SHP77 treated with DMSO at 0.1 percent for 48 hours (cell line): ENCODE data around the gene SLC25A23.

ENCODE experiments used
- DNase-seq: peaks from one replicate; lab custom pipeline; 2025; lab: John Stamatoyannopoulos, UW

The SLC25A23 gene

DNA sequence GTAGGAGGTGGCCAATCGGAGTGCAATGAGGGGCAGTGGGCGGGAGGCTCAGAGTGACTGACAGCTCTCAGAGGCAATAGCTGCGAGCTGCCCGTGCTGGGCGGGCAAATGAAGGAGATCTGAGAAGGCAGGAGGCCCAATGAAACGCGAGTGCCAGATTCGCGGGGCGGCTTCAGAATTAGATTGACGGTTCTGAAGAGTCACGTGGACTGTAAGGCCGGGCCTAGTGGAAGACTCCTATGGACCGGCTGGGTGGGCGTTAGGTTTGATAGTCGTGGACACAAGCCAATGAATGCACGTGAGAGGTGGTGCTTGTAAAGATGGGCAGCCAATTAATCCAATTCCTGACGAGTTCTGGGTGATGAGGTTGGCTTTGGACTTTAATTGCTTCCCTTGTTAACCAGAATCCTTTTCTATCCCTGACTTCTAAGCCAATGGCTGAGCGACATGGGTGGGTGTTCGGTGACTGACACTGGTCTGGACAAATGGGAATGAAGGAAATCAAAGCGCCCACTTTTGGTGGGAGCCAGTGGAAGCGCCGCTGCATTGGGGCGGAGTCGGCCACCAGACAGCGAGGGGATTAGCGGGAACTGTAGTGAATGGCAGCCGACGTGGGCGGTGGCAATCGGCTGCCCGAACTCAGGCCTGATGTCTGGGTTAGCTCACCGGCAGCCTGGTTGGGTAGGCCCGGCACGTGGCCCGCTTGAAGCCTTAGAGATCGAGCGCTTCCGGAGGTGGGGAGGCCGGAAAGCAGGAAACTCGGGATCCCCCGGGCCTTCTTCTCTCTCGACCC is 34.5 kb downstream of the SLC25A23 start:
- DNase-seq: peak; percentile 100

DNA sequence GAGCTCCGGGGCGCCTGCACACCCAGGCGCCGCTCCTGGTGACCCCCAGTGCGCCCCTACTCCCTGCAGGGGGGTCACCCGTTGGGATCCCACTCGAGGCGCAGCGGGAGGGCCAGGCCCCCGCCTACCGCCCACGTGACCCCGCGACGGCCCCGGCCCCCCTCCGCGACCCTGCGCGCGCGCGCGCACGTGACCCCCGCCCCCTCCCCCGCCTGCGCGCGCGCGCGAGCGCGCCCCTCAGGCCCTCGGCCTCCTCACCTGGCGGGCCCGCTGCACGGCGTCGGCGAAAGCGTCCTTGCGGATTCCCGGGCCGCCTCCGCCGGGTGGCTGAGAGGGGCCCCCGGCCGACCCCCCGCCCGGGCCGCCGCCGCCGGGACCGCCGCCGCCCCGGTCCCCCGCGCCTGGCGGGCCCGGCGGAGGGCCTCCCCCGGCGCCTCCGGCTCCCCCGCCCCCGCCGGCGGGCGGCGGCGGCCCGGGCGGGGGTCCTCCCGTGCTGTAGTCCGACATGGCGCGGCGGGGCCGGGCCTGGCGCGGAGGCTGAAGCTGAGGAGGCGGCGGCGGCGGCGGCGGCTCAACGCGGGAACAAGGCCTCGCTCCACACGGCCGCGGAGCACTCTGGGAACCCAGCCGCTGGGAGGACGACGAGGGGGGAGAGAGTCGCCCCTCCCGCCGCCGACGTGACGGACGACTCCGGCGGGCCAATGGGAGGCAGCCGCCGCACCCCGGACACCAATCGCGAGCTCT is 35.2 kb downstream of the SLC25A23 start, which contains the start of gene KHSRP:
TSS of gene KHSRP (minus strand) at position 617 of the 744 bp plus-strand sequence. CDS start at position 507, 110 bp downstream.
- no peak for DNase-seq

DNA sequence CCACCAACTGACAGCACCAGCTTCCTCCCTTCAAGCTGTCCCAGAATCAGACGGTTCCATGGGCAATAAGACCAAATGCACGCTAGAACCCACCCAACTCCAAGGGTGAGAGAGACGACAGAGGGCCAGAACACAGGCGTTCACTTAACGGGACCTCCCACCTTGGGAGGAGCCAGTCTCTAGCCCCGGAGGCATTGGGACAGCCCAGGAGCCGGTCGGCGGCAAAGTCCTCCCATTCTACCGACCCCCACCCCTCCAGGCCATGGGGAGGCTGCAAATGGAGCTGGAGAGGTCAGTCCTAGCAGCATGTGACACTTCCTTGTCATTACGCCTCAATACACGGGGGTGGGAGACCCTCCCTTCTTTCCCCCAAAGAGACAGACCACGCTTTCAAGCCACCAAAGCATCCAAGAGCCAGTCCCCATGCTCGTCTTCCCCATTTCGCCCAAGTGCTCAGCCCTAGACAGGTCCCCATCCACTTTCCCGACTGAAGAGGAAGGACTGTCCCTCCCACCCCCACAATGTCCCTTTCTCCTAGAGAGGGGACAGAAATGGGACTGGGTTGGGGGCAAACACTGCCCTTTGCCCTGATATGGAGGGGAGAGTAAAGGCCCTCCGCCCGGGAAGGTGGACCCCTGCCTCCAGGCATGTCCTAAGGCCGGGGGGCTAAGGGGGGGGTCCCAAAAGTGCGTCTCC is 35.9 kb downstream of the SLC25A23 start:
- DNase-seq: no peak

DNA sequence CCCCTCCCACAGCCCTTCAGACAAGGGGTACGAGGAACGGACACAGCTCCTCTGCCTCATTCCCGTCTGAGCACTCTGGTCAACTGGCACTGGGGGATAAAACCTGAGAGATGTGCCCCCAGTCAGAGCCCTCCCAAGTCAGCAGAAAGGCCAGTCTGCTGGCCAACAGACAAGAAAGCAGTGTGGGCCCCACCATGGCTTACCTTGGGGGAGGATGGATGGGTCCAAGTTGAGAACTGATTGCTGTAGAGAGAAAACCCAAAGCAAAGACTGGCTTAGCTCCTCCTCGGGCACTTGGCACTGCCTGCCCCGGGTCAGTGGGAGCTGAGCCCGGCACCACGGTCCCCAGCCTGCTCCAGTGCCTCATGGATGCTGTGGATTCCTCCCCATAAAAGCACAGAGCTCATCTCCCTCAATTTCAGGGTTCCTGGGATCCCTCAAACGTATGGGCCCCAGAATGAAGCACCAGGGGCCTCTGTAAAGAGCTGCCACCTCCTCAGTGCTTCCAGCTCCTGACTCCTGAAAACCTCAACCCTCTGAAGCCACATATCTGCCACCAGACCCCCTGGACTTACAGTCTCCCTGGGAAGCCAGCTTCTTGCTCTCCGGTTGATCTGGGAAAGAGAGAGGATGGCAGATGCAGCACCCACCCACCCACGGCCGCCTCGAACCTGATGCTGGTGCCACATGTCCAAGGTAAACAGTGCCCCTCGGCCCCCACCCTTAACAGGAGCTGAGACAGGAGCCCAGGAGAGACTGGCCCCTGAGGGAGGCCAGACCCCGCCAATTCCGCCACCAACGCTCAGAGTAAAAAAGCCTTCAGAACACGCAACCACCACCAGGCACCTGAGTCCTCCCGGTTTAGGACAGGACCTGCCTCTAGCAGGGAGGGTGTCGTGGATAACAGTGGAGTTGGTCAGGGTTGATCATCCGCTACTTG is 38.2 kb downstream of the SLC25A23 start:
- no peak for DNase-seq

DNA sequence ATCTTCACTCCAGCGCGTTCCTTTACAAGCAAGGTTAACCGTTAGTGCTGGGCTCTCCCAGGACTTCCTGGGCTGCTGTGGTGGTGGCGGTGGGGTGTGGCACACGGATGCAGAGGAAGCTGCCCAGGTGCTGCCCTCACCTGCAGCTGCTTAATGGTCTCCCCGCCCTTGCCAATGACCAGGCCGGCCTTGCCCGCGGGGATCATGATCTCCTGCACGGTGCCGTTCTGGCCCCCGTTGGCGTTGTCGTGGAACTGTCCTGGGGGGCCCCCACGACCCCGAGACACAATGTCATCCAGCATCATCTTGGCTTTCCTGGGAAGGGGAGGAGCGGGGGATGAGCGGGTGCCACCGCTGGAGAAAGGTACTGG is 41.0 kb downstream of the SLC25A23 start:
- DNase-seq: no peak

DNA sequence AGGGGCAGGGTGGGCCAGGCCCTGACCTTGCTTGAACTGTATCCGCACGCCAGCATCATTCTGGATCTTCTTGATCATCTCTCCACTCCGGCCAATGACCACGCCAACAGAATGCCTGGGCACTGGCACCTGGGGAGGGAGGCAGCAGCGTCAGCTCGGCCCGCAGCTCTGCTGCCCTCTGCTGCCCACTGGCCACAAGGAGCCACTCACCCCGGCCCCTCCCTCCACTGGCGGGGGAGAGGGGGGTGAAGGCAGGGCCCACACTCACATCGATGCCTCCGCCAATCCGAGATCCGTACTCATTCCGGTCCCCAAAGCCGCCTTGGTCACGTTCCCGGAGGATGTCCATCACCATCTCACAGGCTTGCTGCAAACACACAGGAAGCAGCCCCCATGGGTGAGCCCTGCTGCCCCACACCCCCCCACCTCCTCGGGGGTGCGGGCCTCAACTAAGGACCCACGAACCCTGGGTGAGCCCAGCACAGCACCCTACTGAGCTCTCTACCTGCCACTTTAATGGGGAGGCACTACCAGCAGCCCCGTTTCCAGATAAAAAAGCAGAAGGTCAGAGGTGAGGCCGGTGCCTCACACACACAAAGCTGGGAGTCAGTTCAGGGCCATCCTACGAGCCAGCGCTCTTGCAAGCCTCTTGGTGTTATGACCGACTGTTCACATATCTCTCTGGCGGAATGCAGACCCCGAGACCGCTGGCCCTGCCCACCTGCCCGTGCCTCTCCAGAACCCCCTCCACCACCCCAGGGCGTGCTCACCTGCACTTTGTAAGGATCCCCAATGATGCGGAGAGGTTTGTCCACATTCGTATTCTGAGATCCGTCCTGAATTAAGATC is 41.7 kb downstream of the SLC25A23 start:
- no peak for DNase-seq

DNA sequence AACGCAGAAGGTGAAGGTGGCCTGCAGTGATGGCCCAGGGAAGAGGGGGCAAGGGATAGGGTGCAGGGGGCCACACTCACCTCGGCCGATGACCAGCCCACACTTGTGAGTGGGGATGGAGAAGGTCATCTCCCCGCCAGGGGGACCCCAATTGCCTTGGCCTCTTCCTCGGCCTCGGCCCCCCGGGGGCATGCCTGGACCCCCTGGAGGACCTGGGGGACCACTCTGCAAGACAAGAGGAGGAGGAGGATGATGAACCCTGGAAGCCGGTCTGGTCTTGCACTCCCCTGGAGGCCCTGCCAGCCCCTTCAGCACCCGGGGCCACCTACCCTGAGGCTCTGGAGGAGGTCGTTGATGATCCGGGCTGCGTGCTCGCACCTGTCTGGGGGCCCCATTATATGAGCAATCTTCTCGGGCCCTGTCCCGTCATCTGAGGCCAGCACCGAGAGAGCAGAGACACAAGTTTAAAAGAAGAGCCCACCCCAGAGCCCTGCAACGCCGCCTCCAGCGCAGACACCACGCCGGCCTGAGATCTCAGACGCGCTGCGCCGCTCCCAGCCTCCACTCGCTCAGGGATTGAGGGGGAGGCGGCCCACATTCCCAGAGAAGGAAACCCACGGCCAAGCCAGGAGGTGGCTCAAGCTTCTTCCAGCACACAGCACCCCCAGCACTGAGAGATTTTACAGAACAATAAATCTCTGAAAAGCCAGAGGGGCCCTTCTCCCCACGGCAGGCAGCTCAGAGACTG is 42.8 kb downstream of the SLC25A23 start:
- DNase-seq: no peak

DNA sequence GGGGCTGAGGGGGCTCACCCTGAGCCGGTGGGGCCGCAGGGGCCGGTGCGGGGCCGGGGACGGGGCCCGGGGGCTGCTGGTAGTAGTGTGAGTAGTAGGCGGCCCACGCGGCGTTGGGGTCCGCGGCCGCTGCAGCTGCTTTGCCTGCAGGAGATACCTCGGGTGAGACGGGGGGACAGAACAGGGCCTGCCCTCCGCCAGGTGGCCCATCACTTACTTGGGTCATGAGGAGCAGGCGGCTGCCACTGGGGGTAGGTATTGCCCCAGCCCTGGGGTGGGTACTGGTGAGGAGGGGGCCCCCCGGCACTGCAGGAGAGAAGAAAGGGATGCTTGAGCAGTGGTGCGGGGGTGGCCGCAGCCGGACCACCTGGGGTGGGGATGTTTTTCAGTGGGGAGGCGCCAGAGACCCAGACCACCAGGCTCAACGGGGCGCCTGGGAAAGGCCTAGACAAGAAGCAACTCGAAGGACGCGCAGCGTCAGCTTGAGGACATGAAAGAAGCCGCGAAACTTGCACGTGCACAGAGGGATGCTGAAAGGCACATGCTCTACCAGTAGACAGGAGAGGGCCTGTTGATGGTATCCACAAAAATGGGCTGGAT is 43.9 kb downstream of the SLC25A23 start:
- no peak for DNase-seq

DNA sequence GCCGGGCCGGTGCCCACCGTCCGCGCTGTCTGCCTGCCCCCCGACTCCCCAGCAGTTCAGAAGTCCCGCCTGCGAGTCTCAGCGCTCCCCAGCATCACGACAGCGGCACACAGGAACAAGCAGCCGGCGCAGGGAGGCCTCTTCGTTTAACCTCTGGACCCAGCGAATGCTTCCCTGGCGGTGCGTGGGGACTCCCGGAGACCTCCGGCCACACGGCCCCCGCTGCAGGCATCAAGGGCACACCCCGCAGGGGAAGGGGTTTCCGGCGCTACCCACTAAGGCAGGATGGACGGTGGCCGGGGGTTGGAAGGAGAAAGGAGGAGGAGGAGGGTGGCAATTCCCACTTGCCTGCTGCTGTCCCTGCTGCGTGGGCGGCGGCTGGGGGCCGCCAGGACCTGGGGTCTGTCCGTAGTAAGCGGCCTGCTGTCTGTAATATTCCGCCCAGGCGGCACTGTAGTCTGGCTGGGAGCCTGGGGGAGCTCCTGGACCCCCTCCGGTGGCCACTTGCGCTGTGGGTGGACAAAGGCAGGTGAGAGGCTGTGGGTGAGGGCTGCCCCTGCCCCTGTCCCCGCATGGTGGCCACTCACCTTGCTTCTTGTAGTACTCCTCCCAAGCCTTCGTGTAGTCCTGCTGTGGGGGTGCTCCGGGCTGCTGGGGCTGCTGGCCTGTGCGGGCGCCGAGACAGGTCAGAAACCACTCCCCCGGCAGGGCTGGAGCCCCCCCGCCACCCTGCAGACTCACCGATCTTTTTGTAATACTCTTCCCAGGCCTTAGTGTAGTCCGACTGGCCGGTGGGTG is 44.6 kb downstream of the SLC25A23 start:
- DNase-seq: no peak

DNA sequence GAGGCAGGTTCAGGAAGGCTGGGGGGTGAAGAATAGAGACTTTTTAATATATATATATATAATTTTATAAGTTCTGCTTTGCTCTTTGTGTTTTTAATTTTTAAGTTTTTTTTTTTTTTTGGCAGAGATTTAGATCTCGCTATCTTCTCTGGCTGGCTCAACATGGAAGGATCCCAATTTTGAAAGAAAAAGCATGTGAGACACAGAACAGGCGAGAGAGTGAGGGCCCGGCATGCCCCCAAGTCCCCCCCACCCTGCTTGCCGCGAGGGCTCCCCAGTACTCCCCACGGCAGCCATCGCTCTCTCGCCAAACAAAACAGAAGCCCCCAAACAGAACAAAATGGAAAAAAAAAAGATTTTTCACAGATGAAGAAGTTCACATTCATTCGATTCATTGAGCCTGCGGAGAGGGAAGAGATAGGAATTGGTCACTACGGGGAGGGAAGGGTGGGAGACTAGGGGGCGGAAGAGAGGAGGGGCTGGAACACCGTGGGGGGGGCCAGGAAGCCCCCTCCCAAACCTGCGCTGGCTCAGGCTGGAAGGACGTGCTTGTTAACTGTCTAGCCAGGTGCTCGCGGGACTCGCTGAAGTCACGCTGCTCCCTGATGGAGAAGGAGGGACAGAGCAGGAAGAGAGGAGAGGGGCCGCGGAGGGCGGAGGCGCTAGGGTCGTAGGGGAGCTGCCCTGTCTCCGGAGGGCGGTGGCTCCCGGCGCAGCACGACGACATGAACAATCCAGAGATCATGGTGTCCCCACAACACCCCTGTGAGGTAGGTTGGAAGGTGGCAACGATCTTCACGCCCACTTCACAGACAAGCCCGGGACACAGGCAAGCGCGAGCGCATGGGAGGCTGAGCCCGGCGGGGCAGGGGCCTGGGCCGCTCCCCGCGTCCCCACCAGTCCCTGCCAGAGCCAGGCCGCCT is 45.6 kb downstream of the SLC25A23 start:
- no peak for DNase-seq

DNA sequence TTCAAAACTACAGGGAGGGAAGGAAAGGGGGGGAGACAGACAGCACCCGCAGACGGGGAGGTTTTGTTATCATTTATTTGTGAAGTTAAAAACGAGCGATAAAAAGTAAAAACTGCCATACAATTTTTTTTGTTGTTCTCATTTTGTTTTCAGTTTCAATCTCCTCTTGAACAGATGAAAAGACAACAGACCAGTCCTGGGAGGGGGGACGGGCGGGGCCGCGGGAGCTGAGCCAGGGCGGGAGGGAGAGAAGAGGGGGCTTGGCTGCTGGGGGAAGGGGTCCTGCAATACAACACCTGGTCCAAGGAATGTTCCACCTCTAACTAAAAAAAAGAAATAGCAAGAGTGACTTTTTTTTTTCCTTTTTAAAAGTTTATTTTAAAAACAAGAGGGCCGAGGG is 46.3 kb downstream of the SLC25A23 start:
- DNase-seq: no peak

DNA sequence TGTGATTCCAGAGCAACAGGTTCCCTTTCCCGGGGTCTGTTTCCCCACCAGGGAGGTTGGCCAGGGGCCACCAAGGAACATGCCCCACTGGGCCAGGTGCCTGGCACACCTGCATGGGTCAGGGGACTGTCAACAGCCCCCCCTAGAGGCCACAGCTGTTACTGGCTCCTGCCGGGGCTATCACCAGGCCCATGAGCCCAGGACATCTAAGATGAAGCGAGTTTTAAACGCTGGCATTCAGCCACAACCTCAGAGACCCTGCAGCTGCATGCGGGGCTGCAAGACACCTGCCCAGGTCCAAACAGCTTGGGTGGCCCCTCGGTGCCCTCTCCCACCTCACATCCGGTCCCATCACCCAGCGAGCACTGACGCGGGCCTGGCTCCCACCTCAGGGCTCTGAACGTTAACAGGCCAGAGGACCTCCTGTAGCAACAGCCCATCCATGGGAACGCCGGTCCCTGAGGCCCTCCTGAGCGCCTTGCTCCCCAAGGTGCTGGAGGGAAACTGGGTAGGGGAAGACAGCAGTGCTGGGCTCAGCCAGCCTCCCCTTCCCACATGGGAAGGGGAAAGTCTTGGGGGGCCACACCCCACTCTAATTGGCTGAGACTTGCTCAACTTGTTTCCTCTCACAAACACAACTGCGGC is 47.0 kb downstream of the SLC25A23 start:
- no peak for DNase-seq

DNA sequence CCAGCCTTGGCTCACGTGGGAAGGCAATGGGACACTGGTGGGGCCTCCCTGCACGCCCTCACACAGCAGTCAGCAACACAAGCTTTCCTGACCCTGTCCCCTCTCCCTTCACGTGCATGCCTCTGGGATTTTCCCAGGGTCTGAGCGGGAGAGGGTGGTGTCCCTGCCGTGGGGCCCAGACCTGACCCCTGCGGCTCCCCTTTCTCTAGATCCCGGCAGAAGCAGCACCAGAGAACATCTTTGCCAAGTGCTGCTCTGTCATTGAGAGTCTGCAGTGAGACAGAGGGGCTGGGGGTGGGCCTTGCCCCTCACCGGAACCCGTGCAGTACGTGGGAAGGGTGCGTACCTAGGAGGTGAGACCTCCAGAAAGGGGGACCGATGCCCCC is 47.5 kb downstream of the SLC25A23 start:
- DNase-seq: no peak

DNA sequence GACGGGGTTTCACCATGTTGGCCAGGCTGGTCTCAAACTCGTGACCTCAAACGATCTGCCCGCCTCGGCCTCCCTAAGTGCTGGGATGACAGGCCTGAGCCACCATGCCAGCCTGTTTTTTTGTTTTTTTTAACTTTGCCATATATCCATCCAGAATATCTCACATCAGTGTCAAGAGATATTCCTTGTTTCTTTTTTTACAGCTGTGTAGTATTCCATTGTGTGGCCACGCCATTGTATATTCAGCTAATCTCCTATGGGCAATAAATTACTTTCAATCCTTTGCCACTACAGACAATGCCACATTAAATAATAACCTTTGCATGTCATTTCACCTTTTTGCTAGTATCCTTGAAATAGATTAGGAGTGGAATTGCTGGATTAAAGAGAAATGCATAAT is 50.2 kb downstream of the SLC25A23 start:
- no peak for DNase-seq

DNA sequence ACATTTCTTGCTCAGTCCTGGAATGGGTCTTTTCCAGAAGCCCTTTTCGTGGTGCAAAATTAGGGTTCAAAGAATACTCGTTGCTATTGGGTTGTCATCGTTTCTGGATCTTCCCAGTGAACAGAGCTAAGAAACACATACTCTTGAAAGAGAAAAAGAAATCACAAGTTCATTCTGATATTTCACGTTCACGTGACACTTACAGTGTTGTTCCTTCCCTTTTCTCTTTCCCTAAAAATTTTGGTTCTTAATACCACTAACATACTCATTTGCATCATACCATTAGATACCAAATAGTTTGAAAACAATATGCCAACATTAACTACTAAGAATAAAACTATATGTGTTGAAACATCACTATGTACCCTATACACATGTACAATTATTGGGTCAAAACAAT is 53.2 kb downstream of the SLC25A23 start:
- DNase-seq: no peak

DNA sequence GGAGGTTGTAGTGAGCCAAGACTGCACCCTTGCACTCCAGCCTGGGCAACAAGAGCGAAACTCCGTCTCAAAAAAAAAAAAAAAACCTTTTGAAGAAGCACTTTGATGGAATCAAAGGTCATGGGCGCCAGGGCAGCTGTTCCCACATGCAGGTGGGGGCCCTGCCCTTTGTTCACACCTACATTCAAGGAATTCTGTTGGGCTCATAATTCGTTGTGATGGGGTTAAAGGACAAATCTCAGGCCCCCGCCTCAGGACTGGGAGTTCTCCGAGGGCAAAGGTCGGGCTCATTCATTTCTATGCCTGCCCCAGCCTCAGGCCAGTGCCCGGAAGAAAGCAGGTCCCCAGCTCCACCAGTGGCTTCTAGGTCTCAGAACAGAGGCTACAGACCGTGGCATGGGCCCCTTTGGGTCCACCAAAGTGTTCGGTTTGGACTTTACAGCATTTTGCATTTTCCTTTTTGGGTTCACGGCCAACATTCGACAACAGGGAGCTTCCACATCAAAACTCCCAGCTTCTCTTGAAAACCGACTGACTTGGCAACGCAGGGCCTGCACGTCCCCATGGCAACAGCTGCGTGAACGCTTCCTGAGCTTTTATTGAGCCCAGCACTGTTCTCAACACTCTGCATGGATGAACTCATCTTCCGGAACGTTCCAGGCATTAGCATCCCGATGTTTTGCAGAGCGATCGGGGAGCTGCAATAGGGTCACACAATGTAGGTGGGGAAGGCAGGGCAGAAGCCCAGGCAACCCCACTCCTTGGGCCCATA is 56.6 kb downstream of the SLC25A23 start:
- no peak for DNase-seq
